T-helper 22 cell (primary cell): Measurements from ENCODE around the gene RASGRP4.
"Not testable (repeated sequence)": the region's sequence is repeated elsewhere in the genome, so short reads cannot be mapped to it uniquely, and the experiment has no call there.

Source experiments
- DNase-seq: peaks from one replicate; pipeline ENCODE4 v3.0.0-alpha.2; 2020; ENCODE audit warnings: low read depth

Gene RASGRP4

GRCh38 chr19:38370299-38370698 is 55.7 kb downstream of the RASGRP4 start:
- no peak for DNase-seq

- no peak for DNase-seq
Measured at GRCh38 chr19:38369584-38369983, 56.4 kb downstream of the RASGRP4 start.

GRCh38 chr19:38367041-38367440 is 59.0 kb downstream of the RASGRP4 start:
- no peak for DNase-seq

- not testable (repeated sequence) for DNase-seq
Measured at GRCh38 chr19:38362946-38363688, 62.9 kb downstream of the RASGRP4 start.

- DNase-seq = peak; percentile 59
Measured at GRCh38 chr19:38362076-38362945, 63.7 kb downstream of the RASGRP4 start.

GRCh38 chr19:38361633-38362075 is 64.4 kb downstream of the RASGRP4 start:
- DNase-seq = peak; percentile 63

- no peak for DNase-seq
Measured at GRCh38 chr19:38360839-38361631, 65.0 kb downstream of the RASGRP4 start.

GRCh38 chr19:38360351-38360750 is 65.7 kb downstream of the RASGRP4 start:
- DNase-seq = no peak

- no peak for DNase-seq
Measured at GRCh38 chr19:38359242-38360021, 66.6 kb downstream of the RASGRP4 start.
